Vagina (tissue), 2 donors: Measurements from ENCODE around the gene ACAP3.

Source experiments
- CTCF ChIP-seq, 3 experiments: fragments of 450-650 bp in 2 of 3; fragments of 200-600 bp in 1 of 3; sonication (generic) in 1 of 3; IDR thresholded peaks; one replicate each; pipeline ENCODE4 v1.5.1; 2017 to 2019; ENCODE audit warnings: antibody characterized with exemption in 3 of 3, mild to moderate bottlenecking in 2 of 3, moderate library complexity in 2 of 3
- POLR2A ChIP-seq, 2 donors: fragments of 450-650 bp; IDR thresholded peaks; one replicate each; pipeline ENCODE4 v1.6.1; 2017; ENCODE audit warnings: antibody characterized with exemption in 2 of 2, mild to moderate bottlenecking in 2 of 2, moderate library complexity in 2 of 2
- POLR2AphosphoS5 ChIP-seq, 2 donors: sonication (generic); formaldehyde crosslinking; IDR thresholded peaks; one replicate each; pipeline ENCODE4 v1.9.0; 2017; ENCODE audit warnings: antibody characterized with exemption in 2 of 2, mild to moderate bottlenecking in 2 of 2, low read depth in 1 of 2; ENCODE audit not compliant: insufficient read depth in 1 of 2

- TF ChIP-seq CTCF (IDR thresholded peaks at IDR 0.05) (no peak), POLR2AphosphoS5 (IDR thresholded peaks at IDR 0.05; ENCODE audit: insufficient read depth in 1 of 2, low read depth in 1 of 2) (no peak), POLR2A (IDR thresholded peaks at IDR 0.05) (no peak)
These were observed 11.3 kb upstream of the ACAP3 start for GRCh38 chr1:1318777-1319645.
